ENCODE results near the gene SLC11A1. TPM values are rescaled to one million over a fixed set of nuclear protein-coding genes. Genes with fewer than 3 reads are reported as not detected.

The SLC11A1 gene
- total and polyA plus RNA-seq, 2 of the 4 experiments (the other 2 are of a cell fraction) = under 0.01 to 0.07 TPM

GRCh38 chr2:218419630-218420216 lies 37.6 kb downstream of the SLC11A1 start:
- H3K4me2 ChIP-seq (ENCODE audit: low read depth, low read length) = no peak overlapping the region
- no peak overlapping the region for H2BK5ac ChIP-seq (ENCODE audit: low read depth, low read length, poor library complexity, severe bottlenecking)
- H4K8ac ChIP-seq (ENCODE audit: low read depth in 2 of 2, low read length in 2 of 2) = no peak overlapping the region
- intact Hi-C loops (cut with micrococcal nuclease) = no loop called here
- no peak overlapping the region for H3K4me3 ChIP-seq (ENCODE audit: insufficient read depth, low read depth, low read length)
- no peak overlapping the region for H3K14ac ChIP-seq (replicated peaks; ENCODE audit: low read depth, low read length)
- H2BK120ac ChIP-seq (ENCODE audit: low read depth, low read length) = no peak overlapping the region
- no peak overlapping the region for H2AK9ac ChIP-seq (replicated peaks; ENCODE audit: low read depth, low read length, poor library complexity)
- H4K91ac ChIP-seq (ENCODE audit: insufficient read depth, low read depth, low read length) = no peak overlapping the region
- H3K9me3 ChIP-seq (ENCODE audit: control insufficient read depth, insufficient read depth, low read length) = no peaks in the 10 kb centered on the region
- no TSS peak for BruUV-seq (replicated peaks)
- H3K79me1 ChIP-seq (ENCODE audit: low read depth in 1 of 2, low read length in 2 of 2) = no peaks in the 10 kb centered on the region
- no peaks in the 10 kb centered on the region for H3K4me1 ChIP-seq (ENCODE audit: control insufficient read depth, insufficient read depth, low read length)
- in situ Hi-C loops (cut with MboI; ENCODE audit: low sequenced_read_pairs) = no loop called here
- no peak overlapping the region for H2AK5ac ChIP-seq (ENCODE audit: low read depth, low read length)
- no peak overlapping the region for H3K23ac ChIP-seq (ENCODE audit: low read depth, low read length)
- no peaks in the 10 kb centered on the region; the same call in 1 of the 2 replicates for H3K9me1 ChIP-seq (ENCODE audit: insufficient read depth, low read length)
- H4K20me1 ChIP-seq (ENCODE audit: insufficient read depth, low read length) = no peaks in the 10 kb centered on the region
- peaks cover 12% of the 10 kb centered on the region for H3K27me3 ChIP-seq (ENCODE audit: control insufficient read depth, insufficient read depth, low read length)
- H3K4ac ChIP-seq (ENCODE audit: low read depth, low read length) = no peak overlapping the region
- H3K56ac ChIP-seq (ENCODE audit: extremely low read depth, insufficient read depth, low read length) = no peak overlapping the region
- no peak overlapping the region for H2AFZ ChIP-seq (replicated peaks; ENCODE audit: low read length, poor library complexity)
- H3K18ac ChIP-seq (ENCODE audit: low read depth, low read length) = no peak overlapping the region
- WGBS, 2 experiments (ENCODE audit: extremely low coverage in 2 of 2, insufficient read length in 1 of 2) = no CpG with 5 or more reads among the region's 7 CpGs
- H2BK15ac ChIP-seq (ENCODE audit: low read depth, low read length) = no peak overlapping the region
- H4K5ac ChIP-seq (ENCODE audit: low read depth, low read length) = no peak overlapping the region
- H2BK20ac ChIP-seq (ENCODE audit: low read depth, low read length) = no peak overlapping the region
- DNase-seq = no peak
- dilution Hi-C loops (cut with HindIII; ENCODE audit: low sequenced_read_pairs, unreplicated experiment) = no loop called here
- no peak overlapping the region for H3K9ac ChIP-seq (ENCODE audit: low read depth, low read length)
- TF ChIP-seq RAD21 (IDR thresholded peaks at IDR 0.05; ENCODE audit: low read length) (no peak), BHLHE40 (IDR thresholded peaks at IDR 0.05; ENCODE audit: low read depth, low read length) (no peak), POLR2A (IDR thresholded peaks at IDR 0.05; ENCODE audit: low read depth, low read length) (no peak), NFE2L2 (IDR thresholded peaks at IDR 0.05; ENCODE audit: low read depth, low read length) (no peak), MAZ (IDR thresholded peaks at IDR 0.05; ENCODE audit: borderline replicate concordance, low read depth, low read length) (no peak), MXI1 (IDR thresholded peaks at IDR 0.05; ENCODE audit: borderline replicate concordance, low read depth, low read length) (no peak), CEBPB (IDR thresholded peaks at IDR 0.05; ENCODE audit: low read depth, low read length) (no peak), MAFK (IDR thresholded peaks at IDR 0.05; ENCODE audit: low read depth, low read length) (no peak), RCOR1 (IDR thresholded peaks at IDR 0.05; ENCODE audit: insufficient replicate concordance, low read length) (no peak), SMC3 (IDR thresholded peaks at IDR 0.05; ENCODE audit: low read depth, low read length) (no peak), FOS (IDR thresholded peaks at IDR 0.05; ENCODE audit: low read depth, low read length) (no peak), RFX5 (IDR thresholded peaks at IDR 0.05; ENCODE audit: low read depth, low read length) (no peak), CHD1 (IDR thresholded peaks at IDR 0.05; ENCODE audit: low read depth, low read length) (no peak)
- TF ChIP-seq, protein P1, sequence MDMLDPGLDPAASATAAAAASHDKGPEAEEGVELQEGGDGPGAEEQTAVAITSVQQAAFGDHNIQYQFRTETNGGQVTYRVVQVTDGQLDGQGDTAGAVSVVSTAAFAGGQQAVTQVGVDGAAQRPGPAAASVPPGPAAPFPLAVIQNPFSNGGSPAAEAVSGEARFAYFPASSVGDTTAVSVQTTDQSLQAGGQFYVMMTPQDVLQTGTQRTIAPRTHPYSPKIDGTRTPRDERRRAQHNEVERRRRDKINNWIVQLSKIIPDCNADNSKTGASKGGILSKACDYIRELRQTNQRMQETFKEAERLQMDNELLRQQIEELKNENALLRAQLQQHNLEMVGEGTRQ (IDR thresholded peaks at IDR 0.05; ENCODE audit: low read depth, low read length) = no peak
- TF ChIP-seq, protein P2, sequence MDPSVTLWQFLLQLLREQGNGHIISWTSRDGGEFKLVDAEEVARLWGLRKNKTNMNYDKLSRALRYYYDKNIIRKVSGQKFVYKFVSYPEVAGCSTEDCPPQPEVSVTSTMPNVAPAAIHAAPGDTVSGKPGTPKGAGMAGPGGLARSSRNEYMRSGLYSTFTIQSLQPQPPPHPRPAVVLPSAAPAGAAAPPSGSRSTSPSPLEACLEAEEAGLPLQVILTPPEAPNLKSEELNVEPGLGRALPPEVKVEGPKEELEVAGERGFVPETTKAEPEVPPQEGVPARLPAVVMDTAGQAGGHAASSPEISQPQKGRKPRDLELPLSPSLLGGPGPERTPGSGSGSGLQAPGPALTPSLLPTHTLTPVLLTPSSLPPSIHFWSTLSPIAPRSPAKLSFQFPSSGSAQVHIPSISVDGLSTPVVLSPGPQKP (IDR thresholded peaks at IDR 0.05; ENCODE audit: borderline replicate concordance, low read depth, low read length) = no peak
- TF ChIP-seq, protein P3, sequence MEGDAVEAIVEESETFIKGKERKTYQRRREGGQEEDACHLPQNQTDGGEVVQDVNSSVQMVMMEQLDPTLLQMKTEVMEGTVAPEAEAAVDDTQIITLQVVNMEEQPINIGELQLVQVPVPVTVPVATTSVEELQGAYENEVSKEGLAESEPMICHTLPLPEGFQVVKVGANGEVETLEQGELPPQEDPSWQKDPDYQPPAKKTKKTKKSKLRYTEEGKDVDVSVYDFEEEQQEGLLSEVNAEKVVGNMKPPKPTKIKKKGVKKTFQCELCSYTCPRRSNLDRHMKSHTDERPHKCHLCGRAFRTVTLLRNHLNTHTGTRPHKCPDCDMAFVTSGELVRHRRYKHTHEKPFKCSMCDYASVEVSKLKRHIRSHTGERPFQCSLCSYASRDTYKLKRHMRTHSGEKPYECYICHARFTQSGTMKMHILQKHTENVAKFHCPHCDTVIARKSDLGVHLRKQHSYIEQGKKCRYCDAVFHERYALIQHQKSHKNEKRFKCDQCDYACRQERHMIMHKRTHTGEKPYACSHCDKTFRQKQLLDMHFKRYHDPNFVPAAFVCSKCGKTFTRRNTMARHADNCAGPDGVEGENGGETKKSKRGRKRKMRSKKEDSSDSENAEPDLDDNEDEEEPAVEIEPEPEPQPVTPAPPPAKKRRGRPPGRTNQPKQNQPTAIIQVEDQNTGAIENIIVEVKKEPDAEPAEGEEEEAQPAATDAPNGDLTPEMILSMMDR (conservative IDR thresholded peaks at IDR 0.05; ENCODE audit: low read depth, low read length) = no peak
- CTCF ChIA-PET = no interaction called here
- no peak for ATAC-seq (ENCODE audit: low read depth)
- POLR2A ChIA-PET (ENCODE audit: unreplicated experiment) = no interaction called here
- H3K36me3 ChIP-seq (ENCODE audit: control insufficient read depth, insufficient read depth, low read length) = no peaks in the 10 kb centered on the region
- H3K27ac ChIP-seq (ENCODE audit: insufficient read depth, low read length) = no peak overlapping the region
